Activated B cell treated with CpG ODN at 0.5 μM for 24 hours (primary cell): ENCODE results near the gene SLC24A4. TPM values are rescaled to one million over a fixed set of nuclear protein-coding genes. Genes with fewer than 3 reads are reported as not detected.

Experiments
- ATAC-seq: fragments of 200-7000 bp; cut with Tn5 transposase; one replicate; pipeline ENCODE4 v1.10.0; 2021; ENCODE audit warnings: low read depth, mild to moderate bottlenecking, moderate library complexity
- CTCF ChIA-PET: fragments of 350-600 bp; sonication (Branson Sonifier 250); formaldehyde crosslinking; loops from one replicate; lab custom pipeline; 2021; ENCODE audit warnings: antibody characterized with exemption; lab: Charles Lee
- POLR2A ChIA-PET: fragments of 350-600 bp; sonication (Branson Sonifier 250); formaldehyde crosslinking; loops from one replicate; lab custom pipeline; 2021; ENCODE audit warnings: antibody characterized with exemption; lab: Charles Lee
- DNase-seq: peaks from one replicate; pipeline ENCODE4 v3.0.0; 2022
- H3K27ac Mint-ChIP-seq: one replicate; pipeline ENCODE4 v1.8.0; 2020; ENCODE audit warnings: mixed read lengths
- H3K27me3 Mint-ChIP-seq: one replicate; pipeline ENCODE4 v1.8.0; 2021; ENCODE audit warnings: mixed read lengths
- H3K36me3 Mint-ChIP-seq: one replicate; pipeline ENCODE4 v1.8.0; 2021; ENCODE audit warnings: low read depth, mixed read lengths
- H3K4me1 Mint-ChIP-seq: one replicate; pipeline ENCODE4 v1.8.0; 2021; ENCODE audit warnings: mixed read lengths
- H3K4me3 Mint-ChIP-seq: one replicate; pipeline ENCODE4 v1.8.0; 2020; ENCODE audit warnings: mild to moderate bottlenecking, mixed read lengths
- H3K9me3 Mint-ChIP-seq: one replicate; pipeline ENCODE4 v1.8.0; 2020; ENCODE audit warnings: mixed read lengths
- intact Hi-C: fragments of 100-400 bp; cut with micrococcal nuclease; formaldehyde crosslinking; loops from one replicate; pipeline ENCODE4 v1.15.1; 2024
- total RNA-seq: library from RNA; stranded (reverse); gene quantifications from 2 replicates; pipeline ENCODE4 v1.2.3, GENCODE V29; 2022
- TF ChIP-seq, protein P1 (sequence below): fragments of 200-600 bp; IDR thresholded peaks from one replicate; pipeline ENCODE4 v1.8.0; 2022; ENCODE audit warnings: antibody characterized with exemption, mild to moderate bottlenecking

Gene SLC24A4
- total RNA-seq, 1 donor from 2014 or later, result 0.09 TPM

DNA sequence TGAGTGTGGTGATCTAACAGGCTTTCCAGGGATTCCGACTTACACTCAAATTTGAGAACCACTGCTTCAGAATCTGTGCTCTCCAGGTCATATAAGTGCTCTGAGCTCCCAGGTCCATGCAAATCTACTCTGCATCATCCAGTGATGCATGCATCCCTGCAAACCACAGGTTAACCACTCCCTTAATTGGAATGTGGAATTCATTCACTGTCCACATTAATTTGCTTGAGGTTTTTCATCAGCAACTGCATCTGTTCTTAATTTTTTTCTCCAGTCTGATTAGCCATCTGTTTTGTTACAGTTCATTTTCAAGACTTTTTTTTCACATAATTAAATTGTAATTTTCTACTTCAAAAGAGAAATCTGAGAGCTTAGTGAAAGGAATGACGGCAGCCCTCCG, 147.2 kb downstream of the SLC24A4 start:
- H3K27ac Mint-ChIP-seq, result no peak overlapping the region
- DNase-seq (no peak), ATAC-seq (no peak)
- ChIA-PET CTCF (no interaction called here), POLR2A (no interaction called here)
- peaks cover 3% of the 10 kb centered on the region for H3K4me1 Mint-ChIP-seq
- H3K36me3 Mint-ChIP-seq, result peaks cover 2% of the 10 kb centered on the region
- peaks cover 7% of the 10 kb centered on the region for H3K9me3 Mint-ChIP-seq
- intact Hi-C loops, result no loop called here
- H3K4me3 Mint-ChIP-seq, result no peak overlapping the region
- TF ChIP-seq, protein P1, sequence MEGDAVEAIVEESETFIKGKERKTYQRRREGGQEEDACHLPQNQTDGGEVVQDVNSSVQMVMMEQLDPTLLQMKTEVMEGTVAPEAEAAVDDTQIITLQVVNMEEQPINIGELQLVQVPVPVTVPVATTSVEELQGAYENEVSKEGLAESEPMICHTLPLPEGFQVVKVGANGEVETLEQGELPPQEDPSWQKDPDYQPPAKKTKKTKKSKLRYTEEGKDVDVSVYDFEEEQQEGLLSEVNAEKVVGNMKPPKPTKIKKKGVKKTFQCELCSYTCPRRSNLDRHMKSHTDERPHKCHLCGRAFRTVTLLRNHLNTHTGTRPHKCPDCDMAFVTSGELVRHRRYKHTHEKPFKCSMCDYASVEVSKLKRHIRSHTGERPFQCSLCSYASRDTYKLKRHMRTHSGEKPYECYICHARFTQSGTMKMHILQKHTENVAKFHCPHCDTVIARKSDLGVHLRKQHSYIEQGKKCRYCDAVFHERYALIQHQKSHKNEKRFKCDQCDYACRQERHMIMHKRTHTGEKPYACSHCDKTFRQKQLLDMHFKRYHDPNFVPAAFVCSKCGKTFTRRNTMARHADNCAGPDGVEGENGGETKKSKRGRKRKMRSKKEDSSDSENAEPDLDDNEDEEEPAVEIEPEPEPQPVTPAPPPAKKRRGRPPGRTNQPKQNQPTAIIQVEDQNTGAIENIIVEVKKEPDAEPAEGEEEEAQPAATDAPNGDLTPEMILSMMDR, result no peak
- no peaks in the 10 kb centered on the region for H3K27me3 Mint-ChIP-seq

DNA sequence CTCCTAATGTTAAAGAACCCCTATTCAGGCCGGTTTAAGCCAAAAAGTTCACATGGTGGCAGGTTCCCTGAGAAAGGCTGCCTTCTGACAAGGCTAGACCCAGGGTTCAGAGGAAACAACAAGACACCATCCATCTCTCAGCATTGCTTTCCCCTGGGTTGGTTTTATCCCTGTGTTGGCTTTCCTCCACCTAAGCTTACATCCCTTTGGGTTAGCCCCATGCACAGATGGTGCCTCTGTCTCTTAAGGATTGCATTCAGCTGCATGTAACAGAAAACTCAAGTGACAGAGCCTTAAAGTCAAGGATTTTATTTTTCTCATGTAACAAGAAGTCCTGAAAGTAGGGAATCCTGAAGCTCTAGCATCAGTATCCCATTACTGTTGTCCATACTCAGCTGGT, 147.8 kb downstream of the SLC24A4 start:
- peaks cover 3% of the 10 kb centered on the region for H3K4me1 Mint-ChIP-seq
- no peak overlapping the region for H3K4me3 Mint-ChIP-seq
- no peaks in the 10 kb centered on the region for H3K27me3 Mint-ChIP-seq
- CTCF ChIA-PET, result no interaction called here
- TF ChIP-seq, protein P1, result no peak
- ATAC-seq (no peak), DNase-seq (no peak)
- H3K9me3 Mint-ChIP-seq, result peaks cover 7% of the 10 kb centered on the region
- peaks cover 2% of the 10 kb centered on the region for H3K36me3 Mint-ChIP-seq
- intact Hi-C loops, result no loop called here
- POLR2A ChIA-PET, result no interaction called here
- H3K27ac Mint-ChIP-seq, result no peak overlapping the region

DNA sequence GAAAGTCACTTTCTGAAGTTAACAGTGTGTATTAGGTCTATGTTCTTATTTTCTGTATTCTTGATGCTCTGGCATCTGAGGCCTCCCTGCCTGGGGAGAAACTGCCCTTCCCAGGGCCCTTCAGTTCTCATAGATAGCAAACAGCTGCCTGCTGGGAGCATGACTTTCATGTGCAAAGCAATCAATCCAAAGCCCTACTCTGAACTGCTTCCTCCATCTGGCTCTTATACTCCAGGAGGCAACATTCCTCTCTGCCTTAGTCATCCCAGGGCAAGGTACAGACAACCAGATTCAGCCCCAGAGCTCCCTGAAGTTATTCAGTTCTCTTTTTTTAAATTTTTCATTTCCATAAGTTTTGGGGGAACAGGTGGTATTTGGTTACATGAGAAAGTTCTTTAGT, 149.0 kb downstream of the SLC24A4 start:
- DNase-seq (no peak), ATAC-seq (no peak)
- intact Hi-C loops, result no loop called here
- POLR2A ChIA-PET, result no interaction called here
- Mint-ChIP-seq H3K27ac (no peak overlapping the region), H3K9me3 (peaks cover 6% of the 10 kb centered on the region), H3K27me3 (no peaks in the 10 kb centered on the region), H3K4me3 (no peak overlapping the region), H3K36me3 (peaks cover 2% of the 10 kb centered on the region), H3K4me1 (peaks cover 3% of the 10 kb centered on the region)
- CTCF ChIA-PET, result no interaction called here
- TF ChIP-seq, protein P1, result no peak

DNA sequence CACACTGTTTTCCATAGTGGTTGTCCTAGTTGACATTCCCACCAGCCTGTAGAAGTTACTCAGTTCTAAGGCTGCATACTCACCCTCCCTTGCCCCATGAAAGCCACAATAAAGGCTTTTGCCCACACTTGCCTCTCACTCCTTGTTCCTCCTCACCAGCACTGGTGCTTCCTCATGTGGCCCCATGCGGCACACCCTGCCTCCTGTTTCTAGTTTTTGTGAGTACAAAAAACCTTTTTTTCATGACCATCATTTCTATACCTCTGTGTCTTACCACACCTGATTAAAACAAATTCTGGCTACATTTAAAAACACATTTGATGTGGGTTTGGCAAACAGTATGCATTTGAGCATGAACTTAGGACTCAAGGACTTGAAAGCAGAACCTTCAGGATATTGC, 149.9 kb downstream of the SLC24A4 start:
- H3K4me3 Mint-ChIP-seq, result no peak overlapping the region
- no peak overlapping the region for H3K27ac Mint-ChIP-seq

DNA sequence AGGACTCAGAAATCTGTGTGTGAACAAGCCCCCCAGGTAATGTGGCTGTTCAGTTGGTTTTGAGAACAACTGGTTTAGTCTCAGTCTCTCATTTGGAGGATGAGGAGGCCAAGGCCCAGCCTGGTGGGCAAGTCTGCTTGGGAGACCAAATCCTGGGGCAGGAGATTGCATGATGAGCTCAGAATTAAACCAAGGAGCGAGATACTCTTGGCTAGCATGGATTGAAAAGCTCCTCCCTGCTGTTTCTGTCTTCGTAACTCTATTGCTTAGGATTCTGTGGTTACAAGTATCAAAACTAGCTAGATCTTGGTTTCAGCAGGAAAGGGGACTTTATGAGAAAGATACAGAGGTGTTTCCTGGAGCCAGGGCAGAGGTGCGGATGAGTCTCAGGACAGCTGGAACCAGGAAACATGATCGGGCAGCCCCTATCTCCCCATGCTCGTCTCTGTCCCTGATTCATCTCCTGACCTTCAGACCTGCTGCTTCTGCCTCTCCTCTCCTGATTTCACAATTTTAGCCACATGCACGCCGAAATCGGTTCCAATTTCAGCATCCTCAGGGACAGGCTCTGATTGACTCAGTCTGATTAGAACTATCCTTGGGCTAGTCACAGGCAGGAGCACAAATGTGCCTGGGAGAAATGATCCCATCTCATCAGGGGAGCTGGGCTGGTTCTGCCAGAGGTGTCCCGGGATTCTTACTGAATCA, 150.4 kb downstream of the SLC24A4 start:
- POLR2A ChIA-PET, result no interaction called here
- intact Hi-C loops, result no loop called here
- ATAC-seq (no peak), DNase-seq (no peak)
- Mint-ChIP-seq H3K4me3 (no peak overlapping the region), H3K9me3 (peaks cover 2% of the 10 kb centered on the region), H3K36me3 (no peaks in the 10 kb centered on the region), H3K27me3 (no peaks in the 10 kb centered on the region), H3K27ac (no peak overlapping the region), H3K4me1 (peaks cover 3% of the 10 kb centered on the region)
- CTCF ChIA-PET, result no interaction called here
- TF ChIP-seq, protein P1, result no peak

More for the DNA sequence above, 149.9 kb downstream of the SLC24A4 start:
- TF ChIP-seq, protein P1, result no peak
- Mint-ChIP-seq H3K4me1 (peaks cover 3% of the 10 kb centered on the region), H3K36me3 (no peaks in the 10 kb centered on the region), H3K9me3 (peaks cover 2% of the 10 kb centered on the region), H3K27me3 (no peaks in the 10 kb centered on the region)
- ChIA-PET CTCF (no interaction called here), POLR2A (no interaction called here)
- ATAC-seq (no peak), DNase-seq (no peak)
- intact Hi-C loops, result no loop called here
